A549 (cell line): ENCODE data around the gene PKN3. TPM values are rescaled to one million over a fixed set of nuclear protein-coding genes. Genes with fewer than 3 reads are reported as not detected.
A peak's percentile ranks its signal among the peaks of the same experiment; 100 is the strongest.

ENCODE experiments used
- ATAC-seq, 2 experiments: fragments of 200-7000 bp in 1 of 2; fragments of >200 bp in 1 of 2; cut with Nextera tagmentation in 1 of 2; cut with Tn5 transposase in 1 of 2; 3 replicates each; pipeline versions ENCODE4 v1.8.0 to v1.9.1; 2018 to 2020; ENCODE audit warnings: mild to moderate bottlenecking in 1 of 2, moderate library complexity in 1 of 2
- CTCF ChIA-PET: fragments of 300-600 bp; sonication (Branson Sonifier 250); formaldehyde crosslinking; extraction: SDS; loops from one replicate; lab custom pipeline; 2021; ENCODE audit warnings: antibody characterized with exemption, inconsistent platforms; lab: Yijun Ruan, JAX
- POLR2A ChIA-PET: fragments of 350-600 bp; formaldehyde crosslinking; extraction: SDS; loops from one replicate; lab custom pipeline; 2021; ENCODE audit warnings: antibody characterized with exemption, inconsistent platforms; lab: Yijun Ruan, JAX
- DNase-seq, 2 experiments: peaks; one replicate each; pipeline versions ENCODE4 v3.0.0 to v3.0.0-alpha.2; 2011 to 2016; ENCODE audit warnings: low read depth in 1 of 2, low spot score in 1 of 2
- FAIRE-seq: peaks from 2 replicates; lab custom pipeline; 2011; peaks lifted over from hg19 to GRCh38; lab: Jason Lieb, UNC
- H3K27ac ChIP-seq, 2 experiments: fragments of >200 bp; sonication (Bioruptor Twin); formaldehyde crosslinking; 3 replicates each; pipeline ENCODE4 v1.5.1; 2016 to 2017
- H3K4me1 ChIP-seq: fragments of >200 bp; sonication (Bioruptor Twin); formaldehyde crosslinking; 3 replicates; pipeline ENCODE4 v1.6.1; 2016
- H3K4me2 ChIP-seq: fragments of >200 bp; sonication (Bioruptor Twin); formaldehyde crosslinking; 3 replicates; pipeline ENCODE4 v1.6.1; 2016
- H3K4me3 ChIP-seq: fragments of >200 bp; sonication (Bioruptor Twin); formaldehyde crosslinking; 3 replicates; pipeline ENCODE4 v1.5.1; 2016
- H3K9me3 ChIP-seq: fragments of >200 bp; sonication (Bioruptor Twin); formaldehyde crosslinking; 3 replicates; pipeline ENCODE4 v1.6.1; 2016
- E2F6 ChIP-seq: IDR thresholded peaks from 2 replicates; pipeline ENCODE4 v1.6.1; 2012; ENCODE audit warnings: low read depth, borderline replicate concordance
- ELK1 ChIP-seq: fragments of 150-350 bp; IDR thresholded peaks from 2 replicates; pipeline ENCODE4 v1.6.1; 2014; ENCODE audit warnings: low read depth, mild to moderate bottlenecking, low read length
- EP300 ChIP-seq, 2 experiments: fragments of >200 bp; sonication (Bioruptor Twin); formaldehyde crosslinking; IDR thresholded peaks; 2 replicates in 1 of 2; 3 replicates in 1 of 2; pipeline ENCODE4 v1.6.1; 2016 to 2017
- FOSB ChIP-seq: fragments of 250-450 bp; sonication (Bioruptor Pico); IDR thresholded peaks from 2 replicates; pipeline ENCODE4 v1.5.0; 2020; ENCODE audit warnings: mild to moderate bottlenecking, moderate library complexity
- FOSL2 ChIP-seq, 2 experiments: fragments of 450-650 bp in 1 of 2; fragments of >200 bp in 1 of 2; sonication (Bioruptor Twin) in 1 of 2; formaldehyde crosslinking; IDR thresholded peaks; 2 replicates each; pipeline versions ENCODE4 v1.5.0 to v1.6.1; 2016 to 2020; ENCODE audit warnings: mild to moderate bottlenecking in 1 of 2, moderate library complexity in 1 of 2
- FOXS1 ChIP-seq: fragments of 250-450 bp; sonication (Bioruptor Pico); IDR thresholded peaks from 2 replicates; pipeline ENCODE4 v1.5.0; 2020; ENCODE audit warnings: mild to moderate bottlenecking, moderate library complexity
- GATA3 ChIP-seq: IDR thresholded peaks from 2 replicates; pipeline ENCODE4 v1.6.1; 2012; ENCODE audit warnings: borderline replicate concordance
- HDAC2 ChIP-seq: fragments of 200-600 bp; sonication (generic); IDR thresholded peaks from 2 replicates; pipeline ENCODE4 v1.6.1; 2016
- HEYL ChIP-seq: fragments of 250-450 bp; sonication (Bioruptor Pico); IDR thresholded peaks from 2 replicates; pipeline ENCODE4 v1.8.0; 2021; ENCODE audit warnings: mild to moderate bottlenecking, moderate library complexity
- HMGXB4 ChIP-seq: fragments of 250-450 bp; sonication (Bioruptor Pico); IDR thresholded peaks from 2 replicates; pipeline ENCODE4 v1.5.0; 2021; ENCODE audit warnings: mild to moderate bottlenecking, moderate library complexity, borderline replicate concordance
- HOXB5 ChIP-seq: fragments of 250-450 bp; sonication (Bioruptor Pico); IDR thresholded peaks from 2 replicates; pipeline ENCODE4 v1.5.0; 2020; ENCODE audit warnings: mild to moderate bottlenecking, moderate library complexity
- JUNB ChIP-seq: fragments of >200 bp; sonication (Bioruptor Twin); formaldehyde crosslinking; IDR thresholded peaks from 2 replicates; pipeline ENCODE4 v1.6.1; 2016
- MAFK ChIP-seq: fragments of 450-650 bp; IDR thresholded peaks from 2 replicates; pipeline ENCODE4 v1.6.1; 2014; ENCODE audit not compliant: partially characterized antibody
- MAX ChIP-seq: IDR thresholded peaks from 2 replicates; pipeline ENCODE4 v1.6.1; 2012
- NFE2L2 ChIP-seq: fragments of 150-350 bp; conservative IDR thresholded peaks from 2 replicates; pipeline ENCODE4 v1.6.1; 2014; ENCODE audit warnings: low read length
- NR3C1 ChIP-seq: fragments of >200 bp; sonication (Bioruptor Twin); formaldehyde crosslinking; IDR thresholded peaks from 3 replicates; pipeline ENCODE4 v1.6.1; 2017
- POLR2A ChIP-seq: IDR thresholded peaks from 2 replicates; pipeline ENCODE4 v1.6.1; 2012; ENCODE audit warnings: mild to moderate bottlenecking, low read length
- RAD21 ChIP-seq, 2 experiments: fragments of >200 bp in 1 of 2; sonication (Bioruptor Twin) in 1 of 2; formaldehyde crosslinking in 1 of 2; IDR thresholded peaks in 1 of 2; conservative IDR thresholded peaks in 1 of 2; 2 replicates in 1 of 2; 3 replicates in 1 of 2; pipeline ENCODE4 v1.6.1; 2012 to 2018; ENCODE audit warnings: inconsistent platforms in 1 of 2
- RCOR1 ChIP-seq: fragments of 150-350 bp; IDR thresholded peaks from 2 replicates; pipeline ENCODE4 v1.6.1; 2014; ENCODE audit warnings: antibody characterized with exemption, low read length, low read depth
- RFX5 ChIP-seq: fragments of 450-650 bp; IDR thresholded peaks from 2 replicates; pipeline ENCODE4 v1.7.1; 2014; ENCODE audit warnings: antibody characterized with exemption, mild to moderate bottlenecking, moderate library complexity
- TP53 ChIP-seq: fragments of 250-450 bp; sonication (Bioruptor Pico); IDR thresholded peaks from 2 replicates; pipeline ENCODE4 v1.5.0; 2021; ENCODE audit warnings: mild to moderate bottlenecking, moderate library complexity
- WGBS: methylation state at CpG from one replicate; pipeline ENCODE4 v1.1.6; 2017; ENCODE audit errors: missing lambda C conversion rate; 5-methylcytosine and 5-hydroxymethylcytosine counted together
- polyA plus RNA-seq, 4 experiments: library from polyadenylated mRNA; depleted of rRNA in 3 of 4; stranded (reverse); fragments of >200 nt; fragmentation: RNase III in 1 of 4; extraction: RNeasy Plus Mini Kit Qiagen cat#74134 plus additional on column Dnase treatment in 1 of 4; gene quantifications; 2 replicates in 3 of 4; 3 replicates in 1 of 4; pipeline ENCODE4 v1.2.3, GENCODE V29; 2011 to 2017

Gene PKN3
- polyA plus RNA-seq, 2 of the 4 experiments (the other 2 are of a cell fraction) = 9.0 to 14.1 TPM

GRCh38 chr9:128701227-128701854, 962 bp upstream of the PKN3 start (continued):
- TF ChIP-seq FOSL2 (IDR thresholded peaks at IDR 0.05) (no peak), FOSL2 (CRISPR knock-in tag; IDR thresholded peaks at IDR 0.05) (no peak), EP300 (IDR thresholded peaks at IDR 0.05) (no peak)
- TF ChIP-seq, all 56 proteins: peak for 0

GRCh38 chr9:128702949-128703615, 779 bp downstream of the PKN3 start:
- DNase-seq (peak; percentile 41 to 60), FAIRE-seq (no peak)
- Histone ChIP-seq H3K4me1 (peaks cover 9% of the 10 kb centered on the region; the same call in 2 of the 3 replicates), H3K27ac (peak overlapping the region; percentile 95 to 100)
- TF ChIP-seq E2F6 = peak; percentile 76
- TF ChIP-seq HMGXB4 (CRISPR knock-in tag) = no peak
- peak; percentile 70 for TF ChIP-seq MAX
- TF ChIP-seq POLR2A = peak; percentile 4; the same call in 1 of the 2 replicates
- TF ChIP-seq NR3C1 = no peak
- no peak for TF ChIP-seq HOXB5
- TF ChIP-seq, all 56 proteins: peak for 3
- Histone ChIP-seq H3K4me3 (peak overlapping the region; percentile 94), H3K4me2 (peak overlapping the region; percentile 96), H3K9me3 (no peaks in the 10 kb centered on the region)
- ChIA-PET POLR2A (no interaction called here), CTCF (interaction anchor here (0.7 to 3.8 kb wide), 10 partner anchors 12 to 217 kb away, joined by 3 to 14 read pairs (median 4); partner anchors contain the start of gene PHYHD1)
- WGBS = 16% methylated on average over 18 of the region's 55 CpGs
- ATAC-seq = peak; percentile 37 to 52

- 91% methylated on average over 31 of the region's 31 CpGs for WGBS
- DNase-seq = no peak
These were observed 1.5 kb downstream of the PKN3 start for GRCh38 chr9:128703616-128704355.

More at GRCh38 chr9:128703616-128704355, 1.5 kb downstream of the PKN3 start:
- ChIA-PET CTCF (interaction anchor here (0.5 to 4.4 kb wide), 14 partner anchors 10 to 224 kb away, joined by 3 to 14 read pairs (median 4); partner anchors contain the start of genes ENDOG and PHYHD1), POLR2A (no interaction called here)
- peak overlapping the region; percentile 96 for H3K4me2 ChIP-seq
- ATAC-seq = no peak
- no peak for TF ChIP-seq FOXS1 (CRISPR knock-in tag)
- no peak for TF ChIP-seq NFE2L2
- TF ChIP-seq RFX5 = no peak
- no peak for TF ChIP-seq RAD21 (conservative IDR thresholded peaks at IDR 0.05 in 1 of 2, IDR thresholded peaks at IDR 0.05 in 1 of 2)
- TF ChIP-seq EP300 (IDR thresholded peaks at IDR 0.05) = no peak
- TF ChIP-seq TP53 (CRISPR knock-in tag) = no peak
- TF ChIP-seq RCOR1 = no peak
- no peak for TF ChIP-seq HDAC2
- no peak for TF ChIP-seq ELK1
- no peak for TF ChIP-seq FOSB (CRISPR knock-in tag)
- no peak for TF ChIP-seq HEYL (CRISPR knock-in tag)
- TF ChIP-seq HOXB5 = no peak
- TF ChIP-seq MAFK = no peak
- no peak for TF ChIP-seq MAX
- no peak for TF ChIP-seq JUNB
- TF ChIP-seq GATA3 = no peak
- no peak for FAIRE-seq
- peak overlapping the region; percentile 94 for H3K4me3 ChIP-seq
- peak overlapping the region; percentile 95 to 100 for H3K27ac ChIP-seq
- no peaks in the 10 kb centered on the region for H3K9me3 ChIP-seq
- H3K4me1 ChIP-seq = peaks cover 9% of the 10 kb centered on the region; the same call in 2 of the 3 replicates
